B cell (primary cell): ENCODE data around the gene SLC2A3. TPM values are rescaled to one million over a fixed set of nuclear protein-coding genes. Genes with fewer than 3 reads are reported as not detected.
"Not testable (repeated sequence)": the region's sequence is repeated elsewhere in the genome, so short reads cannot be mapped to it uniquely, and the experiment has no call there.

Experiments used
- ATAC-seq: fragments of 200-7000 bp; cut with Tn5 transposase; one replicate; pipeline ENCODE4 v1.10.0; 2021; ENCODE audit warnings: low read depth, mild to moderate bottlenecking, moderate number of reproducible peaks, moderate library complexity
- CTCF ChIA-PET: fragments of 350-600 bp; sonication (Branson Sonifier 250); formaldehyde crosslinking; loops from one replicate; lab custom pipeline; 2021; ENCODE audit warnings: antibody characterized with exemption, inconsistent platforms; lab: Charles Lee
- POLR2A ChIA-PET: fragments of 350-600 bp; sonication (Branson Sonifier 250); formaldehyde crosslinking; loops from one replicate; lab custom pipeline; 2021; ENCODE audit warnings: antibody characterized with exemption; lab: Charles Lee
- DNase-seq: peaks from one replicate; pipeline ENCODE4 v3.0.0; 2013
- H2AFZ ChIP-seq: 2 replicates; pipeline ENCODE4 v1.6.1; 2012; ENCODE audit warnings: mild to moderate bottlenecking, low read depth, low read length; ENCODE audit not compliant: insufficient read depth, poor library complexity, severe bottlenecking
- H3K27ac ChIP-seq, 2 donors: 1 replicate in 1 of 2; 2 replicates in 1 of 2; pipeline ENCODE4 v1.5.1; 2012 to 2013; ENCODE audit warnings: low read length in 2 of 2, mild to moderate bottlenecking in 2 of 2, moderate library complexity in 1 of 2
- H3K27me3 ChIP-seq, 4 experiments: fragments of 200-600 bp in 1 of 4; sonication (generic) in 1 of 4; replicated peaks in 1 of 4; 1 replicate in 2 of 4; 2 replicates in 2 of 4; pipeline versions ENCODE4 v1.6.1 to v1.7.0; 2013 to 2016; ENCODE audit warnings: low read length in 3 of 4, mild to moderate bottlenecking in 2 of 4, mixed read lengths in 1 of 4, moderate library complexity in 1 of 4; ENCODE audit not compliant: insufficient read depth in 4 of 4, control insufficient read depth in 3 of 4; ENCODE audit errors: control extremely low read depth in 1 of 4
- H3K36me3 ChIP-seq, 2 experiments: replicated peaks in 1 of 2; 1 replicate in 1 of 2; 2 replicates in 1 of 2; pipeline versions ENCODE4 v1.6.1 to v1.7.1; 2013; ENCODE audit warnings: low read length in 1 of 2; ENCODE audit not compliant: insufficient read depth in 2 of 2, control insufficient read depth in 1 of 2; ENCODE audit errors: control extremely low read depth in 1 of 2, extremely low read depth in 1 of 2
- H3K4me1 ChIP-seq, 2 donors: fragments of 200-600 bp in 1 of 2; sonication (generic) in 1 of 2; 1 replicate in 1 of 2; 2 replicates in 1 of 2; pipeline versions ENCODE4 v1.5.1 to v1.6.1; 2013 to 2017; ENCODE audit warnings: low read length in 2 of 2; ENCODE audit not compliant: control insufficient read depth in 2 of 2, insufficient read depth in 2 of 2
- H3K4me2 ChIP-seq: replicated peaks from 2 replicates; pipeline ENCODE3; 2012; ENCODE audit warnings: mild to moderate bottlenecking, low read depth, low read length; ENCODE audit not compliant: poor library complexity, severe bottlenecking
- H3K4me3 ChIP-seq, 5 experiments: fragments of 200-600 bp in 1 of 5; sonication (generic) in 1 of 5; 1 replicate in 3 of 5; 2 replicates in 2 of 5; pipeline versions ENCODE4 v1.5.1 to v1.7.0; 2011 to 2016; ENCODE audit warnings: low read length in 4 of 5, mild to moderate bottlenecking in 4 of 5, low read depth in 2 of 5, control low read depth in 1 of 5, moderate library complexity in 1 of 5; ENCODE audit not compliant: insufficient read depth in 1 of 5; ENCODE audit errors: control extremely low read depth in 1 of 5, extremely low read depth in 1 of 5
- H3K79me2 ChIP-seq: fragments of 200-600 bp; sonication (generic); one replicate; pipeline ENCODE4 v1.6.0; 2016; ENCODE audit warnings: low read length; ENCODE audit not compliant: control insufficient read depth, insufficient read depth
- H3K9ac ChIP-seq: fragments of 200-600 bp; sonication (generic); 2 replicates; pipeline ENCODE4 v1.6.1; 2017; ENCODE audit warnings: mild to moderate bottlenecking, low read length, moderate library complexity
- H3K9me3 ChIP-seq, 3 donors: one replicate each; pipeline versions ENCODE4 v1.6.1 to v1.7.1; 2013; ENCODE audit warnings: low read length in 2 of 3; ENCODE audit not compliant: control insufficient read depth in 2 of 3, insufficient read depth in 1 of 3; ENCODE audit errors: control extremely low read depth in 1 of 3
- H4K20me1 ChIP-seq: 2 replicates; pipeline ENCODE4 v1.6.0; 2012; ENCODE audit warnings: mild to moderate bottlenecking, low read length; ENCODE audit not compliant: insufficient read depth, control insufficient read depth, poor library complexity, severe bottlenecking
- H3K27ac Mint-ChIP-seq: one replicate; pipeline ENCODE4 v1.8.0; 2021; ENCODE audit warnings: mixed read lengths
- H3K27me3 Mint-ChIP-seq: one replicate; pipeline ENCODE4 v1.8.0; 2021; ENCODE audit warnings: mixed read lengths
- H3K4me1 Mint-ChIP-seq: one replicate; pipeline ENCODE4 v1.8.0; 2021; ENCODE audit warnings: mixed read lengths
- H3K4me3 Mint-ChIP-seq: one replicate; pipeline ENCODE4 v1.8.0; 2021; ENCODE audit warnings: mixed read lengths
- H3K9me3 Mint-ChIP-seq: one replicate; pipeline ENCODE4 v1.8.0; 2022; ENCODE audit warnings: mixed read lengths; ENCODE audit not compliant: insufficient read depth
- EZH2 ChIP-seq: IDR thresholded peaks from 2 replicates; pipeline ENCODE4 v1.6.1; 2012; ENCODE audit warnings: borderline replicate concordance, low read depth, mild to moderate bottlenecking, moderate library complexity, low read length; ENCODE audit not compliant: insufficient read depth, poor library complexity, severe bottlenecking
- WGBS: methylation state at CpG from one replicate; pipeline ENCODE4 v1.1.5; 2013; ENCODE audit warnings: missing lambda C conversion rate; ENCODE audit not compliant: insufficient coverage; 5-methylcytosine and 5-hydroxymethylcytosine counted together
- intact Hi-C: fragments of 100-400 bp; cut with micrococcal nuclease; formaldehyde crosslinking; loops from one replicate; pipeline ENCODE4 v1.10.0; 2022
- polyA plus RNA-seq: library from polyadenylated mRNA; depleted of rRNA; stranded (reverse); fragments of >200 nt; gene quantifications from 2 replicates; pipeline ENCODE4 v1.2.3, GENCODE V29; 2012
- total RNA-seq, 2 donors: library from RNA; stranded (reverse); fragments of 120-200 nt in 1 of 2; gene quantifications; 1 replicate in 1 of 2; 2 replicates in 1 of 2; pipeline versions ENCODE4 v1.2.3 to v1.2.4, GENCODE V29; 2013 to 2022
- TF ChIP-seq, protein P1 (sequence below): fragments of 200-600 bp; IDR thresholded peaks from one replicate; pipeline ENCODE4 v1.8.0; 2022; ENCODE audit warnings: antibody characterized with exemption, mild to moderate bottlenecking

Gene SLC2A3
- total and polyA plus RNA-seq, 2 donors (not counting 1 experiment from before 2014, with no cell fraction given) = 215 to 284 TPM

DNA sequence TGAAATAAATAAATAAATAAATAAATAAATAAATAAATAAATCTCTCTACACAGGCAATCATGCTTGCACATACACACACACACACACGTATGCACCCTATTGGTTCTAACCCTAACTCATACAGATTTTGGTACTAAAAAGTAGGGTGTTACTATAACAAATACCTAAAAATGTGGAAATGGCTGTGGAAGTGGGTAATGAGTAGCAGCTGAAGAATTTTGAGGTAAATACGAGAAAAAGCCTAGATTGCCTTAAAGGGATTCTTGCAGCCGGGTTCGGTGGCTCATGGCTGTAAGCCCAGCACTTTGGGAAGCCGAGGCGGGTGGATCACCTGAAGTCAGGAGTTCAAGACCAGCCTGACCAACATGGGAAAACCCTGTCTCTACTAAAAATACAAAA lies 15.7 kb upstream of the SLC2A3 start:
- H3K79me2 ChIP-seq = no peaks in the 10 kb centered on the region
- no peaks in the 10 kb centered on the region for H3K36me3 ChIP-seq
- H3K9me3 Mint-ChIP-seq = no peaks in the 10 kb centered on the region
- H3K4me2 ChIP-seq = no peak overlapping the region
- H3K9ac ChIP-seq = no peak overlapping the region
- H3K9me3 ChIP-seq = no peaks in the 10 kb centered on the region
- H3K27ac ChIP-seq = no peak overlapping the region
- no peaks in the 10 kb centered on the region for H4K20me1 ChIP-seq
- TF ChIP-seq, protein P1, sequence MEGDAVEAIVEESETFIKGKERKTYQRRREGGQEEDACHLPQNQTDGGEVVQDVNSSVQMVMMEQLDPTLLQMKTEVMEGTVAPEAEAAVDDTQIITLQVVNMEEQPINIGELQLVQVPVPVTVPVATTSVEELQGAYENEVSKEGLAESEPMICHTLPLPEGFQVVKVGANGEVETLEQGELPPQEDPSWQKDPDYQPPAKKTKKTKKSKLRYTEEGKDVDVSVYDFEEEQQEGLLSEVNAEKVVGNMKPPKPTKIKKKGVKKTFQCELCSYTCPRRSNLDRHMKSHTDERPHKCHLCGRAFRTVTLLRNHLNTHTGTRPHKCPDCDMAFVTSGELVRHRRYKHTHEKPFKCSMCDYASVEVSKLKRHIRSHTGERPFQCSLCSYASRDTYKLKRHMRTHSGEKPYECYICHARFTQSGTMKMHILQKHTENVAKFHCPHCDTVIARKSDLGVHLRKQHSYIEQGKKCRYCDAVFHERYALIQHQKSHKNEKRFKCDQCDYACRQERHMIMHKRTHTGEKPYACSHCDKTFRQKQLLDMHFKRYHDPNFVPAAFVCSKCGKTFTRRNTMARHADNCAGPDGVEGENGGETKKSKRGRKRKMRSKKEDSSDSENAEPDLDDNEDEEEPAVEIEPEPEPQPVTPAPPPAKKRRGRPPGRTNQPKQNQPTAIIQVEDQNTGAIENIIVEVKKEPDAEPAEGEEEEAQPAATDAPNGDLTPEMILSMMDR = no peak
- no peak for TF ChIP-seq EZH2
- peaks cover 8% of the 10 kb centered on the region for H3K4me1 Mint-ChIP-seq
- ChIA-PET CTCF (no interaction called here), POLR2A (no interaction called here)
- H2AFZ ChIP-seq = no peak overlapping the region
- peaks cover 11 to 12% of the 10 kb centered on the region in 2 donors for H3K4me1 ChIP-seq
- 93% methylated on average over 3 of the region's 6 CpGs for WGBS
- H3K27ac Mint-ChIP-seq = no peak overlapping the region
- H3K4me3 ChIP-seq = no peak overlapping the region
- no peaks in the 10 kb centered on the region for H3K27me3 ChIP-seq
- DNase-seq (no peak), ATAC-seq (no peak)
- no peaks in the 10 kb centered on the region for H3K27me3 Mint-ChIP-seq
- no peak overlapping the region for H3K4me3 Mint-ChIP-seq
- intact Hi-C loops = no loop called here

DNA sequence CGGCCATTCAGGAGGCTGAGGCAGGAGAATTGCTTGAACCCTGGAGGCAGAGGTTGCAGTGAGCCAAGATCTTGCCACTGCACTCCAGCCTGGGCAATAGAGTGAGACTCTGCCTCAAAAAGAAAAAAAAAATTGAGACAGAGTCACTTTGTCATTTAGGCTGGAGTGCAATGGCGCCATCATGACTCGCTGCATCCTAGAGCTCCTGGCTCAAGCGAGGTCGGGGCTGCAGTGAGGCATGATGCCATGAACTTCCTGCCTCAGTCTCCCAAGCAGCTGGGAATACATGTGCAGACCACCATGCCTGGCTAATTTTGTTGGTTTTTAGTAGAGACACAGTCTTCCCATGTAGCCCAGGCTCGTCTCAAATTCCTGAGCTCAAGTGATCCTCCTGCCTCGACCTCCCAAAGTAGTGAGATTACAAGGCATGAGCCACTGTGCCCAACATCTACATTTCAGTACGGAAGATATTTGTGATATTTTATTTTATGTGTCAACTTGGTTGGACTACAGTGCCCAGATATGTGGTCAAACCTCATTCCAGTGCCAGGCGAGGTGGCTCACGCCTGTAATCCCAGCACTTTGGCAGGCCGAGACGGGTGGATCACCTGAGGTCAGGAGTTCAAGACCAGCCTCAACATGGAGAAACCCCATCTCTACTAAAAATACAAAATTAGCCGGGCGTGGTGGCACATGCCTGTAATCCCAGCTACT lies 14.4 kb upstream of the SLC2A3 start:
- H3K4me3 ChIP-seq, POLR2A ChIA-PET, H3K27me3 ChIP-seq, CTCF ChIA-PET, intact Hi-C loops, H3K9ac ChIP-seq, H3K9me3 ChIP-seq, DNase-seq, H3K9me3 Mint-ChIP-seq, H3K4me2 ChIP-seq, H3K4me3 Mint-ChIP-seq, H3K27me3 Mint-ChIP-seq, H3K79me2 ChIP-seq, ATAC-seq, H3K27ac Mint-ChIP-seq, H3K36me3 ChIP-seq, H3K27ac ChIP-seq, H3K4me1 Mint-ChIP-seq, H4K20me1 ChIP-seq, H2AFZ ChIP-seq: not testable (repeated sequence)
- peaks cover 11 to 12% of the 10 kb centered on the region in 2 donors for H3K4me1 ChIP-seq
- WGBS = 94% methylated on average over 10 of the region's 14 CpGs
